Measurements from ENCODE around the gene DISC1. TPM values are rescaled to one million over a fixed set of nuclear protein-coding genes. Genes with fewer than 3 reads are reported as not detected.

The DISC1 gene
- total and polyA plus RNA-seq, 11 donors = 0.76 to 12.8 (median 4.3) TPM

DNA sequence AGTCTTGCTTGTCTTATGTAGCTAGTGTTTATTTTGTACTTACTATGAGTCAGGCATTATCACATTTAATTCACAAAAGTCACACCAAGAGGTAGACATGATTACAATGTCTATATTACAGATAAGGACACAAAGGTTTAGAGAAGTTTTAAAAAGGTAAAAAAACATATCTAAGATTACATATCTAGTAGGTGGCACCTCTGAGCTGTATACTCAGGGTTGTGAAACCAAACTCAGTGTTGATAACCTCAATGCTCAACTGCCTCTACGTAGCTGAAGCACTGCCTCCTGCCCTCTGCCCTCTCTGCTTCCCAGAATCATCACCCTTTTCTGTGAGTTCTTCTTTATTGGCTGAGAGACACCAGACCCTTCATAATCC lies 431.3 kb downstream of the DISC1 start:
- WGBS, 4 donors = 92 to 98% (median 95%) methylated on average over 1 of the region's 1 CpG
- no peak for DNase-seq
- peaks cover 0 to 7% (median 0%) of the 10 kb centered on the region in 12 donors for H3K9me3 ChIP-seq
- no peaks in the 10 kb centered on the region for H3K4me1 ChIP-seq
- no peak overlapping the region for H3K4me3 ChIP-seq
- intact Hi-C loops (cut with DNase I) = no loop called here
- TF ChIP-seq, protein P1, sequence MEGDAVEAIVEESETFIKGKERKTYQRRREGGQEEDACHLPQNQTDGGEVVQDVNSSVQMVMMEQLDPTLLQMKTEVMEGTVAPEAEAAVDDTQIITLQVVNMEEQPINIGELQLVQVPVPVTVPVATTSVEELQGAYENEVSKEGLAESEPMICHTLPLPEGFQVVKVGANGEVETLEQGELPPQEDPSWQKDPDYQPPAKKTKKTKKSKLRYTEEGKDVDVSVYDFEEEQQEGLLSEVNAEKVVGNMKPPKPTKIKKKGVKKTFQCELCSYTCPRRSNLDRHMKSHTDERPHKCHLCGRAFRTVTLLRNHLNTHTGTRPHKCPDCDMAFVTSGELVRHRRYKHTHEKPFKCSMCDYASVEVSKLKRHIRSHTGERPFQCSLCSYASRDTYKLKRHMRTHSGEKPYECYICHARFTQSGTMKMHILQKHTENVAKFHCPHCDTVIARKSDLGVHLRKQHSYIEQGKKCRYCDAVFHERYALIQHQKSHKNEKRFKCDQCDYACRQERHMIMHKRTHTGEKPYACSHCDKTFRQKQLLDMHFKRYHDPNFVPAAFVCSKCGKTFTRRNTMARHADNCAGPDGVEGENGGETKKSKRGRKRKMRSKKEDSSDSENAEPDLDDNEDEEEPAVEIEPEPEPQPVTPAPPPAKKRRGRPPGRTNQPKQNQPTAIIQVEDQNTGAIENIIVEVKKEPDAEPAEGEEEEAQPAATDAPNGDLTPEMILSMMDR (IDR thresholded peaks at IDR 0.05) = no peak
- TF ChIP-seq POLR2A (IDR thresholded peaks at IDR 0.05) = no peak
- H3K27me3 ChIP-seq = no peaks in the 10 kb centered on the region
- ATAC-seq = no peak
- no peak overlapping the region for H3K27ac ChIP-seq
- no peaks in the 10 kb centered on the region for H3K36me3 ChIP-seq

DNA sequence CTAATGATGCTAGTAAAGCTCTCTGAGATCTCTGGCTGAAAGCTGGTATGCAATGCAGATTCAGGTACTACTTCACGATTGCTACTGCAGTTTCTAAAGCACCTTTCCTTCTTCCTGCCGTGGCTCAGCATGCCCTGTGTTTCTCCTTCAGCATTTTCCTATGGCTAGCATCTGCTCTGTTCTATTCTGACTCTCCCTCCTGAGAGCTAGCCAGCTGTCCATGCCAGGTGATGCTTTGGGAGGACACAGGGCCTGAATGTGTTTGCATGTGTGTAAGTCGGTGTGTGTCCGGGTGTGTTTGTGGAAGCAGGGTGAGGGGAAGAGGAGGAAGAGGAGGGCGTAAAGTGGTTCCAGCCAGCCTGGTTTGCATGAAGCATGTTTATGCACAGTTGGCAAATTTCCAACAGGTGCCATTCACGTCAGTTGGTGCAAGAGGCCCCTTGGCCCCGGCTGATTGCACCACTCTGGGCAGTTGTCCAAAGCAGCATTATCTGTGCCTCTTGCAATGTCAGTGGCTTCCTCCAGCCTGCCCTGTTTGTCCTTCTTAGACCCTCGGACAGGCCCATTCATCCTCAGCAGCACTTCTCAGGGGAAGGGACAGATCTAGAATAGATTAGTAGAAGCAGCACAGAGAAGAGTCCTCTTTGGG lies 433.3 kb downstream of the DISC1 start:
- Histone ChIP-seq H3K27ac (no peak overlapping the region), H3K4me3 (no peak overlapping the region), H3K36me3 (no peaks in the 10 kb centered on the region), H3K4me1 (no peaks in the 10 kb centered on the region), H3K27me3 (no peaks in the 10 kb centered on the region), H3K9me3 (no peaks in the 10 kb centered on the region)
- intact Hi-C loops (cut with DNase I) = no loop called here
- WGBS, 4 donors = 70 to 76% (median 72%) methylated on average over 7 to 8 of the region's 8 CpGs
- ATAC-seq (no peak), DNase-seq (no peak)
- TF ChIP-seq POLR2A (IDR thresholded peaks at IDR 0.05) = no peak
- TF ChIP-seq, protein P1 (IDR thresholded peaks at IDR 0.05) = no peak

DNA sequence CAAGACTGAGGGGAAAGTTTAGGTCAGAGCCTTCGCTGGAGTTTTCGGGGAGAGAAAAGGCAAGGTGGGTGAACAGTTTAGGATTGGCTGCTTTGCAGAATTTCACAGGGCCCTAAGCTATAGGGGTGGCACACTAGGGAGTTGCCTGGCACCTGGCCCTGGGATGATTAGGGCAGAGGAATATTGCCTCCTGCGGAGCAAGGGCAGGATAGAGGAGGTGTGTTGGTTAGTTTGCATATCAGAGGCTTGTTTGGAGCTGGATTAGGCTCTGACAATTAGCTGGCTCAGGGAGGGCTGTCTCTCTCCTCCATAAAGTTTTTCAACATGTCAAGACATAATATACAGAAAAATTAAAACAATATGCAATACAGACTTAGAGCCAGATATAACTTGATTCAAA lies 436.4 kb downstream of the DISC1 start:
- no peak overlapping the region for H3K4me3 ChIP-seq
- TF ChIP-seq POLR2A (IDR thresholded peaks at IDR 0.05) = no peak
- TF ChIP-seq, protein P1 (IDR thresholded peaks at IDR 0.05) = no peak
- intact Hi-C loops (cut with DNase I) = no loop called here
- ATAC-seq (no peak), DNase-seq (no peak)
- H3K9me3 ChIP-seq = no peaks in the 10 kb centered on the region
- 84 to 89% (median 87%) methylated on average over 3 of the region's 3 CpGs for WGBS, 4 donors
- no peaks in the 10 kb centered on the region for H3K27me3 ChIP-seq
- H3K36me3 ChIP-seq = no peaks in the 10 kb centered on the region
- H3K27ac ChIP-seq = no peak overlapping the region
- no peaks in the 10 kb centered on the region for H3K4me1 ChIP-seq

DNA sequence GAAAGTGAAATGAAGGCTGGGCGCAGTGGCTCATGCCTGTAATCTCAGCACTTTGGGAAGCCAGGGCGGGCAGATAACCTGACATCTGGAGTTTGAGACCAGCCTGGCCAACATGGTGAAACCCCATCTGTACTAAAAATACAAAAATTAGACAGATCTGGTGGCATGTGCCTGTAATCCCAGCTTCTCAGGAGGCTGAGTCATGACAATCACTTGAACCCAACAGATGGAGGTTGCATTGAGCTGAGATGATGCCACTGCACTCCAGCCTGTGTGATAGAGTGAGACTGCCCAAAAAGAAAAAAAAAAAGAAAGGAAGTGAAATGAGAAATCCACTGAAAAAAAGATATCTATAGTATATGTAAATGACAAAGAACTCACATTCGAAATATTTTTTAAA lies 439.9 kb downstream of the DISC1 start:
- Histone ChIP-seq H3K27ac (no peak overlapping the region), H3K4me3 (no peak overlapping the region), H3K36me3 (no peaks in the 10 kb centered on the region), H3K4me1 (no peaks in the 10 kb centered on the region), H3K9me3 (peaks cover 0 to 11% (median 0%) of the 10 kb centered on the region in 12 donors), H3K27me3 (no peaks in the 10 kb centered on the region)
- no peak for TF ChIP-seq POLR2A (IDR thresholded peaks at IDR 0.05)
- TF ChIP-seq, protein P1 (IDR thresholded peaks at IDR 0.05) = no peak
- intact Hi-C loops (cut with DNase I) = no loop called here
- 95 to 97% (median 96%) methylated on average over 3 of the region's 3 CpGs for WGBS, 4 donors
- ATAC-seq (no peak), DNase-seq (no peak)
